ENCODE measurements around the gene ZFAND4.
"Not testable (repeated sequence)": the region's sequence is repeated elsewhere in the genome, so short reads cannot be mapped to it uniquely, and the experiment has no call there.

Gene ZFAND4

DNA sequence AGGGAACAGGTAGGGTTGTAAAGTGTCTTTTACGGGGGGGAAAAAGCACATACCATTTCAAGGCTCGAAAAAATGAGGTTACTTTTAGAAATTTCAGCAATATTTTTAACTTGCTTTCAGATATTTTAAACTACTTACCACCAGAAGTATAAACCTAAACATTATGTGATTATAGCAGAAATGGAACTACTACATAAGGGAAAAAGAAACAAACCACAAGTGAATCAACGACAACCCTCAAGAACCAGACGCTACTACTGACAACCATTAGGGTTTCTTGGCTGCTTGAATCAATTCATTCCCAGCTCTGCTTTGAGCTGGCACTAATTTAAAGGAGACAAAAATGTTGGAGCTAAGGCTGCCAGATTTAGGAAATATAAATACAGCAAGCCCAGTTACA lies 80.1 kb downstream of the ZFAND4 start:
- no peak for DNase-seq (ENCODE audit: extremely low read depth in 1 of 2, low read depth in 1 of 2)

DNA sequence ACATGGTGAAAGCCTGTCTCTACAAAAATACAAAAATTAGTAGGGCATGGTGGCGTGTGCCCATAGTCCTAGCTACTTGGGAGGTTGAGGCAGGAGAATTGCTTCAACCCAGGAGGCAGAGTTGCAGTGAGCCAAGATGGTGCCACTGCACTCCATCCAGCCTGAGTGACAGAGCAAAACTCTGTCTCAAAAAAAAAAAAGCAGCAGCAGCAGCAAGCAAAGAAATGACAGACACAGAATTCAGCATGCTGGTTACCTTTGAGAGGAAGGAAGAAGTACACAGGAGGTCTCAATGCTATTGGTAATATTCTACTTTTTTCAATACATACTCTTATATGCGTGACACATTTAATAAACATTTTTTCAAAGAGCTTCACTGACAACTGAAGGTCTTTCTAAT lies 81.3 kb downstream of the ZFAND4 start:
- no peak for DNase-seq (ENCODE audit: extremely low read depth in 1 of 2, low read depth in 1 of 2)

DNA sequence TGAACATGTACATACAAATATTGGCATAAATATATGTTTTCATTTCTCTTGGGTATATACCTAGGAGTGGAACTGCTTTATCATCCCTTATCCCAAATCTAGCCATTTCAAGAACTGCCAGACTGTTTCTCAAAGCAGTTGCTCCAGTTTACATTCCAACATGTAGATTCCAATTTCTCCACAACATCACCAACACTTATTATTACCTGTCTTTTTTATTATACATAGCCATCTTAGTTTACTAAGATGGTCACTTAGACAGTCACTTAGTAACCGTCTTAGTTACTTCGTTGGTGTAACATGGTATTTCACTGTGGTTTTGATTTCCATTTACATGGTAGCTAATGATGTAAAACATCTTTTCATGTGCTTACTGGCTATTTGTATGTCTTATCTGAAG lies 82.7 kb downstream of the ZFAND4 start:
- no peak for DNase-seq (ENCODE audit: extremely low read depth in 1 of 2, low read depth in 1 of 2)

DNA sequence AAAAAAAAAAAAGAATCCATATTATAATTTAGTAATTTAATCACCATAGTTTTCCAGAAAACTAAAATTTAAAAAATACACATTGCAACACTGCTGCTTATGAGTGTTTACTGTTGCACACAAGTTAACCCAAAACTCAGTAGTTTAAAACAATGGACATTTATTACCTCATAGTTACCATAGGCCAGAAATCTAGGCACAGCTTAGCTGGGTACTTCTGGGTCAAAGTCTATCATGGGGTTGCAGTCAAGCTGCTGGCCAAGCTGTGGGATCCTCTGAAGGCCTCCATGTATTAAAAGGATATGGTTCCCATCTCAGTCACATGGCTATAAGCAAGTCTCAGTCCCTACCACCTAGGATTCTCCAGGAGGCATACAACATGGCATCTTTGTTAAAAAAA lies 83.6 kb downstream of the ZFAND4 start:
- DNase-seq (ENCODE audit: extremely low read depth in 1 of 2, low read depth in 1 of 2): no peak

DNA sequence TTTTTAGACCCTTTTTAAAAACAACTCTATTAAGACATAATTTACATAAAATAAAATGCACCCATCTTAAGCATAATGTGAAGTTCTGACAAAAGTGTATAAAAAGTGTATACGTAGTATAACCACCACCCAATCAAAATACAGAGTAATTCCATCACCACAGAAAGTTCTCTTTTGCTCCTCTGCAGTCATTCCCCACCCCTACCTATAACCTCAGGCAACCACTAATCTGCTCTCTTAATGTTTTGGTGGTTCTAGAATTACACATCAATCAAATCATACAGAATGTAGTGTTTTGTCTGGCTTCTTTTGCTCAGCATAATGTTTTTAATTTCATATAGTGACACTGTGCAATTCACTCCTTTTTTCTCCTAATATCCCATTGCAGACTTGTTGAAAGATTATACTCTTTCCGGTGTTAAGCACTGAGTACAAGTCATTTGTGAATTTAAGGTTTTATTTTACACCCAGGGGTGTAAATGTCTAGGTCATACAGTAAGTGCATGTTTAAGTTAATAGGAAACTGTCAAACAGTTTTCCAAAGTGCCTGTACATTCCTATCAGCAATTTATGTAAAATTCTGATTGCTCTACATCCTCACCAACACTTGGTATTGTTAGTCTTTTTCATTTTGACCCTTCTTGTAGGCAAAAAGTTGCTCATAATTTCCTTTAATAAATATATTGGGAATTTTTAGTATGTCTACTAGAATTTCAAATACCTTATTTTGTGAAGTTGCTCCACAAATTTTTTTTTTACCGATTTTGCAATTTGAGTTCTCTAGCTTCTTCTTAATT lies 86.3 kb downstream of the ZFAND4 start:
- no peak for DNase-seq (ENCODE audit: extremely low read depth in 1 of 2, low read depth in 1 of 2)

DNA sequence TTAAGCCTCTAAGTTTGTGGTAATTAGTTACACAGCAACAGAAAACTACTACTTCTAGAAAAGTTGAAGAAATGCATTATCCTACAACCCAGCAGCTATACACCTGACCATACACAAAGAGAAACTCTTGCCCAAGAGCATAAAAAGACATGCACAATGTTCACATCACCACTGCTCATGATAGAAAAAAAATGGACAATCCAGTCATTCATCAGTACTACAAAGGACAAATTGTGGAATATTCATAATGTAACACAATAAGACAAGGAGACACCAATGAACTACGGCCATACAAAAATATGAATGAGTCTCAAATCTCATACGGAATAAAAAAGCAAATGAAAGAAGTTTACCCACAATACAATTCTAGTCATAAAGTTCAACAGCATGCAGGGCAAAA lies 87.4 kb downstream of the ZFAND4 start:
- DNase-seq (ENCODE audit: extremely low read depth in 1 of 2, low read depth in 1 of 2): no peak

DNA sequence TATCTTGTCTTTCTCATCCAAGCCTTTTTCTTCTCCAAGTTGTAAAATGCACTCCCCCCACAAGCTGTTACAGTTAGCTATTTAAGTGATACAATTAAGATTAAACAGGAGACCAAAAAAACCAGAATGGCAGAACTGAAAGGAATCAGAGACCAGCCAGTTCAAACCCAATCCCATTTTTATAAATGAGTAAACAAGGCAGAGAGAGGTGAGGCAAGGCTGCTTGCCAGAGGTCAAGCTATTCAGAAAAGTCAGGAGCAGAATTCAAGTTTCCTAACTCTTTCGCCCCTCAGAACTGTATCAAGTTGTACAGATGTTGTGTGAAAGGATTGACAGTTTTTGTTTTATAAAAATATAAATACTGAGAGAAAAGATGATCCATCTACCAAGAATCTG lies 90.2 kb downstream of the ZFAND4 start:
- no peak for DNase-seq (ENCODE audit: extremely low read depth in 1 of 2, low read depth in 1 of 2)

DNA sequence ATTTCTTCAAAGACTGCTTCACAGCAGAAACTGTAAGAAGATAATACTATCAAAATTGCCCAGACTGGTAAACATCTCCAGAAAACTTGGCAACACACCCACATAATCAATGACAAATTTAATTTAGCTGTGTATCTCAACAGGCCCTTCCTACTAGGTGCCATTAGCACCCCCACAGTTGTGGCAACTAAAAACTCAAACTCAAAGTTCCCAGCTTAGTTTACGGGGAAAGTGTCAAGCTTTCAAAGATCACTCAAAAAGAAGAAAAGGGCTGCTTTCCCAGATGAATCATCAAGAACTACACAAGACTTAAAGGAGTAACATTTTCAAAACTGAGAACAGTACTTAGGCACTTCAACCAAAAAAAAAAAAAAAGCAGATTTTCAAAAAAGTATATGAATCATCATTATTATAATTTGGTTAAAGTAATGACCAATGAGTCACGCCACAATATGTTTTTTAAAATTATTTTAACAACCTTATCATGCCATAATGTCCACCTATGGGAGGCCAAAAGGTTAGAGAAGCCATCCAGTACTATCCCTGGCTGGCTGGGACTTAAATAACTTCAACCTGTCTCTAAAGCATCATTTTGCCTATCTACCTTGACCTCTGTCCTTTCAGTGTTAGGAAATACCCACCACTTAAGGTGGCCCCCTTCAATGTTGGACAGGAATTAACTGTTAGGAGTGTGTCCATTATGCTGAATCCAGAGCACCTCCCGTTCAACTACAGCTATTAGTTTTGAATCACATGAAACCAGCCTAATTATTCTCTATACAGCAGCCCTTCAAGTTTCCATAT lies 90.8 kb downstream of the ZFAND4 start:
- no peak for DNase-seq (ENCODE audit: extremely low read depth in 1 of 2, low read depth in 1 of 2)

DNA sequence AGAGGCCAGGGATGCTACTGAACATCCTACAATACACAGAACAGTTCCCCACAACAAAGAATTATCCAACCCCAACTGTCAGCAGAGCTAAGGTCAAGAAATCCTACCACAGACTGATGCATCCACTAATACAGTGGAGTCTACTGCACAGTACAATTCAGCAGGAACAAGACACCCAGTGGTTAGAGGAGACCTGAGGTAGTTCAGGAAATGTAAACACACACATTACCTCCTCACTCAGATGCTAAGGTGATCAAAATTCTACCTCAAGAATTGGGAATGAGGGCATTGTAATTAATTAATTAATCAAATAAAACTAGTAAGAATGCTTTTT lies 91.4 kb downstream of the ZFAND4 start:
- DNase-seq (ENCODE audit: extremely low read depth in 1 of 2, low read depth in 1 of 2): no peak

DNA sequence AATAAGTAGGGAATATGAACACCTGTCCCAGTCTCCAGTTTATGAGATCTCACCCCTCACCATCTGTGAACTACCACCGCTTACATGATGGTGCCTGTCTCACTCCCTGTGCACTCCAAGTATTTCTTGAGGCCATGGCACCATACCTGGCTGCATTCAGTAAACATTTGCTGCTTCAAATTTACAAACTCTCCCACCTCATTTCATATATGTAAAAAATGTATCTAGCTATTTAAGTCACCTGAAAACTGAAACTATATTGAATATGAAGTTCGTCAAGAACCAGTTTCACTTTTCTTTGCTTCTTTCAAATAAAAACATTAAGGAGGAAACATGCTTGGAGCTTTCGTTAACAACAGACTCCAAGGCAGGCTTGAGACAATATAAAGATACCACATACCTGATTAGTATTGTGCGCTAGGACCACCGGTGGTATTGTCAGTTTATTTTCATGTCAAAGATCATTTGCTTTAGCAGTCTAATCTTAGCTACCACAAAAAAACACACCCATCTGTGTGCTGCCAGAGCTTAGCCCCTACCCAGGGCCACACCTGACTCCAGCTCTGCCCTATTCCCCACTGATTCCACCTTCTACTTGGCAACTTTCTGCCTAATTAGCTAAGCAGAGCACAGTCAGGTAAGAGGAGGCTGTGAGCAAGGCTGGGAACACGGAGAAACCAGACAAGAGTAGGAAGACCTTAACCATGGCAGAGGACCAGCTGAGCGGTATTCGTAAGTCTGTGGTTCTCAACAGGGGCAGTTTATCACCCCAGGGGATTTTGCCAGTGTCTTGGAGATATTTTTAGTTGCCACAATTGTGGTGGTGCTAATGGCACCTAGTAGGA lies 92.0 kb downstream of the ZFAND4 start:
- DNase-seq (ENCODE audit: extremely low read depth in 1 of 2, low read depth in 1 of 2): no peak

DNA sequence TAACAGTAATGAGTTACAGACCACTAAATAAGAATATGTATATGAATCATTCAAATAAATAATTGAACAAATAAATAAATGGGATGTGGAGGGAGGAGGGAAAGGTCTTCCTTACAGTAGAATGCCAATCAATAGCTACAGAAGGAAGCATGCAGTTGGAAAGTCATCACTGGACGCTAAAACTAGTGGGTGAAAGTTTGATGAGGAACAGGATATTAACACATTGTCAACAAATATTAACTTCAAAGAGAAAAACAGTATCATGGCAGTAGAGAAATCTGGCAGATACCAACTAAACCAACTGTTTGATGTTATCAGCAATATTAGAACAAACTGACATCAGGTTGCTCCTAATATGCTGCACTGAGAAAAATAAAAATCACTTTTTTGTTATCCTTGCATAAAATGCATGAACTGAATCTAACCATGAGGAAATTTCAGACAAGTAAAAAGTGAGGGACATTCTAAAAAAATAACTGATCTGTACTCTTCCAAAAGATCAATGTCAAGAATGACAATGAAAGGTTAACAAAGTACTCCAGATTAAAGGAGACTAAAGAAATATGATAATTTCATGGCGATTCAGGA lies 94.1 kb downstream of the ZFAND4 start:
- no peak for DNase-seq (ENCODE audit: extremely low read depth in 1 of 2, low read depth in 1 of 2)

DNA sequence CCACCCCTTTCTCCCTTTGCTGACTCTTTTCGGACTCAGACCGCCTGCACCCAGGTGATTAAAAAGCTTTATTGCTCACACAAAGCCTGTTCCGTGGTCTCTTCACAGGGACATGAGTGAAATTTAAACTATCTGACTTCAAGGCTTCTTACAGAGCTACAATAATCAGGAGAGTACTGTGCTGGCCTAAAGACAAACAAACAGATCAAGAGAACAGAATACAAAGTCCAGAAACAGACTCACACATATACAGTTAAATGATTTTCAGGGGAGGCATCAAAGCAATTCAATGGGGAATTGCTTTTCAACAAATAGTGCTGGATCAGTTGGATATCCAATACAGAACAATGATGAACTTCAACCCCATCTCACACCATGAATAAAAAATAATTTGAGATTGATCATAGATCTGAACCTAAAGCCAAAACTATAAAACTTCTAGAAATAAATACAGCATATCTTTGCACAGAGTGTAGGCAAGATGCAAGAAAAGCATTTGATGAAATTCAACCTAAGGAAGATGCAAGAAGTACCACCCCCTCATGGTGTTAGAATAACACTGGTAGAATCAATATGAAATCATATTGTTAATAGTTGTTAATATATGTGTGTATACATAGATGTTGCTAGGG lies 96.5 kb downstream of the ZFAND4 start:
- DNase-seq (ENCODE audit: extremely low read depth in 1 of 2, low read depth in 1 of 2): no peak

DNA sequence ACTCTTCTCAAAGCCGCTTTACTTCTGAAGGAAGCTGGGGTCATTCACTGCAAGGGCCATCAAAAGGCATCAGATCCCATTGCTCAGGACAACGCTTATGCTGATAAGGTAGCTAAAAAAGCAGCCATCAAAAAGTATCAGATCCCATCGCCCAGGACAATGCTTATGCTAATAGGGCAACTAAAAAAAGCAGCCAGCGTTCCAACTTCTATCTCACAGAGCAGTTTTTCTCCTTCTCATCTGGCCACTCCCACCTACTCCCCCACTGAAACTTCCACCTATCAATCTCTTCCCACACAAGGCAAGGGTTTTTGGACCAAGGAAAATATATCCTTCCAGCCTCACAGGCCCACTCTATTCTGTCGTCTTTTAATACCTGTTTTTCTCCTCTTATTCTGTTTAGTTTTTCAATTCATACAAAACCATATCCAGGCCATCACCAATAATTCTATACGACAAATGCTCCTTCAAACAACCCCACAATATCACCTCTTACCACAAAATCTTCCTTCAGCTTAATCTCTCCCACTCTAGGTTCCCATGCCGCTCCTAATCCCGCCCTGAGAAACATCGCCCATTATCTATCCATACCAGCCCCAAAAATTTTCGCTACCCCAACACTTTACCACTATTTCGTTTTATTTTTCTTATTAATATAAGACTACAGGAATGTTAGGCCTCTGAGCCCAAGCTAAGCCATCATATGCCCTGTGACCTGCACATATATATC lies 97.4 kb downstream of the ZFAND4 start:
- DNase-seq (ENCODE audit: extremely low read depth in 1 of 2, low read depth in 1 of 2): not testable (repeated sequence)

DNA sequence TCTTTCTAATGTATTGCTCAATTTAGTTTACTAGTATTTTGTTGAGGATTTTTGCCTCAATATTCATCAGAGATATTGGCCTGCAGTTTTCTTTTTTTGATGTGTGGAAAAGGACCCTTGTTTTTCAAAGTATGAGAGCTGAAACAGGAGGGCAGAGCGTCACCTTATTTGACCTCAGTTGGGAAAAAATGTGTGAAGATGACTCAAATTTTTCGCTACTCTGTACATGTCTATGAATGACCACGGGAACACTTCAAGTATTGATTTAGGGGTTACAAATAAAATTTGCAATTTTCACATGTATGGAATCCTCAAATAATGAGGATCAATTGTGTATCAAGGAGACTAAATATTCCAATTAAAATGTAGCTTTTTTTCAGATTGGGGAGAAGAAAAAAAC lies 103.1 kb downstream of the ZFAND4 start:
- DNase-seq (ENCODE audit: extremely low read depth in 1 of 2, low read depth in 1 of 2): no peak

DNA sequence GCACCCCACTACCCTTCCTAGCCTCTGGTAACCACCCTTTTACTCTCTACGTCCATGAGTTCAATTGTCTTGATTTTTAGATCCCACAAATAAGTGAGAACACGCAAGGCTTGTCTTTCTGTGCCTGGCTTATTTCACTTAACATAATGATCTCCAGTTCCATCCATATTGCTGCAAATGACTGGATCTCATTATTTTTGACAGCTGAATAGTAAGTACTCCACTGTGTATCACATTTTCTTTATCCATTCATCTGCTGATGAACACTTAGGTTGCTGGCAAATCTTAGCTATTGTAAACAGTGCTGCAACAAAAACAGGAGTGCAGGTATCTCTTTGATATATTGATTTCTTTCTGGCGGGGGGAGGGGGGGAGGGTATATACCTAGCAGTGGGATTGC lies 106.2 kb downstream of the ZFAND4 start:
- no peak for DNase-seq (ENCODE audit: extremely low read depth in 1 of 2, low read depth in 1 of 2)

Measured in stimulated activated CD8-positive, alpha-beta memory T cell treated with anti-CD3 and anti-CD28 coated beads, Interleukin-7, amount 100 ng/mL, for 48 hours (primary cell).